PC-9 (cell line): ENCODE results near the gene SLC12A1.

Experiments used
- EZH2 ChIP-seq: fragments of 200-600 bp; sonication (generic); IDR thresholded peaks from 2 replicates; pipeline ENCODE4 v1.8.0; 2017; ENCODE audit warnings: antibody characterized with exemption, low read depth
- TF ChIP-seq, protein P1 (sequence below): fragments of 200-600 bp; sonication (generic); conservative IDR thresholded peaks from 2 replicates; pipeline ENCODE4 v1.6.1; 2017; ENCODE audit warnings: mixed run types, antibody characterized with exemption, mild to moderate bottlenecking, moderate library complexity

DNA sequence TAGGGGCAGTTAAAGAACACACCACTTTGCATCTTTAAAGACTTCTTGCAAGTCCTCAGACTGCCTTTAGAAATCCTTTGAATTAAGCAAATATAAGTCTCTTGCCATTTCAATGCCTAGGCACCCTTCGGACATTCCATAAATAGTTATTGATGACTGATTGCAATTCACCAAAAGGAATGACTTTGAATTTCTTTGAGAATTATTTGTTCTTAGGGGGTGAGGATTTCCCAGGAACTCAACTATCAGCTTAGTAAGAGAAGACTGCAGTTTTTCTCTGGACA is 27.5 kb upstream of the SLC12A1 start:
- TF ChIP-seq EZH2, result no peak
- TF ChIP-seq, protein P1, sequence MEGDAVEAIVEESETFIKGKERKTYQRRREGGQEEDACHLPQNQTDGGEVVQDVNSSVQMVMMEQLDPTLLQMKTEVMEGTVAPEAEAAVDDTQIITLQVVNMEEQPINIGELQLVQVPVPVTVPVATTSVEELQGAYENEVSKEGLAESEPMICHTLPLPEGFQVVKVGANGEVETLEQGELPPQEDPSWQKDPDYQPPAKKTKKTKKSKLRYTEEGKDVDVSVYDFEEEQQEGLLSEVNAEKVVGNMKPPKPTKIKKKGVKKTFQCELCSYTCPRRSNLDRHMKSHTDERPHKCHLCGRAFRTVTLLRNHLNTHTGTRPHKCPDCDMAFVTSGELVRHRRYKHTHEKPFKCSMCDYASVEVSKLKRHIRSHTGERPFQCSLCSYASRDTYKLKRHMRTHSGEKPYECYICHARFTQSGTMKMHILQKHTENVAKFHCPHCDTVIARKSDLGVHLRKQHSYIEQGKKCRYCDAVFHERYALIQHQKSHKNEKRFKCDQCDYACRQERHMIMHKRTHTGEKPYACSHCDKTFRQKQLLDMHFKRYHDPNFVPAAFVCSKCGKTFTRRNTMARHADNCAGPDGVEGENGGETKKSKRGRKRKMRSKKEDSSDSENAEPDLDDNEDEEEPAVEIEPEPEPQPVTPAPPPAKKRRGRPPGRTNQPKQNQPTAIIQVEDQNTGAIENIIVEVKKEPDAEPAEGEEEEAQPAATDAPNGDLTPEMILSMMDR, result no peak
